SK-N-SH (cell line): ENCODE results near the gene CPB2. TPM values are rescaled to one million over a fixed set of nuclear protein-coding genes. Genes with fewer than 3 reads are reported as not detected.

ENCODE experiments used
- CTCF ChIA-PET: fragments of 300-600, 350-600 bp; formaldehyde crosslinking; extraction: SDS; loops from one replicate; lab custom pipeline; 2021; lab: Yijun Ruan, JAX
- POLR2A ChIA-PET: fragments of 350-600 bp; sonication (Branson Sonifier 250); formaldehyde crosslinking; extraction: SDS; loops from one replicate; lab custom pipeline; 2020; ENCODE audit warnings: antibody characterized with exemption, inconsistent platforms; lab: Yijun Ruan, JAX
- DNase-seq: peaks from one replicate; pipeline ENCODE4 v3.0.0; 2012
- H2AFZ ChIP-seq: fragments of 200-600 bp; sonication (generic); 2 replicates; pipeline ENCODE4 v1.8.1; 2016; ENCODE audit warnings: antibody characterized with exemption, mild to moderate bottlenecking, low read depth
- H3F3A ChIP-seq: fragments of 200-600 bp; sonication (generic); replicated peaks from 2 replicates; pipeline ENCODE3; 2016; ENCODE audit warnings: antibody characterized with exemption, mild to moderate bottlenecking; ENCODE audit not compliant: insufficient read depth
- H3K27ac ChIP-seq, 2 experiments: fragments of 200-500 bp in 1 of 2; fragments of 200-600 bp in 1 of 2; sonication (Bioruptor generic) in 1 of 2; sonication (generic), shearing (Covaris generic) in 1 of 2; 2 replicates each; pipeline versions ENCODE4 v1.5.1 to v1.6.1; 2014 to 2016; ENCODE audit warnings: low read depth in 2 of 2, inconsistent platforms in 1 of 2, low read length in 1 of 2, mild to moderate bottlenecking in 1 of 2, mixed read lengths in 1 of 2
- H3K27me3 ChIP-seq: fragments of 200-600 bp; sonication (generic), shearing (Covaris generic); 2 replicates; pipeline ENCODE4 v1.6.1; 2016; ENCODE audit warnings: mixed run types; ENCODE audit not compliant: insufficient read depth
- H3K36me3 ChIP-seq, 2 experiments: fragments of 200-500 bp in 1 of 2; fragments of 200-600 bp in 1 of 2; sonication (Bioruptor generic) in 1 of 2; sonication (generic) in 1 of 2; replicated peaks in 1 of 2; 2 replicates each; pipeline versions ENCODE3 to v1.5.1; 2014 to 2016; ENCODE audit warnings: low read length in 1 of 2, mild to moderate bottlenecking in 1 of 2; ENCODE audit not compliant: insufficient read depth in 2 of 2, control insufficient read depth in 1 of 2
- H3K4me1 ChIP-seq, 2 experiments: fragments of 200-500 bp in 1 of 2; fragments of 200-600 bp in 1 of 2; sonication (Bioruptor generic) in 1 of 2; sonication (generic), shearing (Covaris generic) in 1 of 2; 2 replicates each; pipeline versions ENCODE4 v1.5.1 to v1.6.1; 2014 to 2016; ENCODE audit warnings: low read depth in 1 of 2, low read length in 1 of 2, mixed run types in 1 of 2; ENCODE audit not compliant: insufficient read depth in 2 of 2, control insufficient read depth in 1 of 2
- H3K4me2 ChIP-seq: fragments of 200-600 bp; sonication (generic), shearing (Covaris generic); 2 replicates; pipeline ENCODE4 v1.6.1; 2017; ENCODE audit warnings: mixed run types
- H3K4me3 ChIP-seq, 2 experiments: fragments of 200-500 bp in 1 of 2; fragments of 200-600 bp in 1 of 2; sonication (Bioruptor generic) in 1 of 2; sonication (generic), shearing (Covaris generic) in 1 of 2; 2 replicates each; pipeline versions ENCODE4 v1.5.1 to v1.8.1; 2014 to 2016; ENCODE audit warnings: low read depth in 2 of 2, inconsistent platforms in 1 of 2, low read length in 1 of 2, mild to moderate bottlenecking in 1 of 2, mixed read lengths in 1 of 2, moderate library complexity in 1 of 2
- H3K79me2 ChIP-seq: fragments of 200-600 bp; sonication (generic); 2 replicates; pipeline ENCODE4 v1.8.1; 2017; ENCODE audit warnings: mild to moderate bottlenecking; ENCODE audit not compliant: insufficient read depth
- H3K9ac ChIP-seq: fragments of 200-600 bp; sonication (generic); 2 replicates; pipeline ENCODE4 v1.6.1; 2017; ENCODE audit warnings: mixed run types
- H3K9me2 ChIP-seq: fragments of 200-600 bp; sonication (generic); 2 replicates; pipeline ENCODE4 v1.6.1; 2017; ENCODE audit warnings: mixed run types
- H3K9me3 ChIP-seq: fragments of 200-600 bp; sonication (generic); 2 replicates; pipeline ENCODE4 v1.6.1; 2017; ENCODE audit warnings: mixed run types, mild to moderate bottlenecking, moderate library complexity
- H4K20me1 ChIP-seq: fragments of 200-600 bp; sonication (generic); 2 replicates; pipeline ENCODE4 v1.6.1; 2017; ENCODE audit warnings: mild to moderate bottlenecking, mixed run types; ENCODE audit not compliant: insufficient read depth
- CHD2 ChIP-seq: fragments of 150-350 bp; IDR thresholded peaks from 2 replicates; pipeline ENCODE4 v1.6.1; 2018; ENCODE audit warnings: low read length; ENCODE audit not compliant: partially characterized antibody
- ELF1 ChIP-seq: IDR thresholded peaks from 2 replicates; pipeline ENCODE4 v1.4.0; 2012
- EP300 ChIP-seq, 2 experiments: IDR thresholded peaks; 2 replicates each; pipeline versions ENCODE4 v1.4.0 to v1.6.1; 2012; ENCODE audit warnings: borderline replicate concordance in 1 of 2, low read depth in 1 of 2, low read length in 1 of 2
- FOXJ3 ChIP-seq: sonication (generic); formaldehyde crosslinking; IDR thresholded peaks from 2 replicates; pipeline ENCODE4 v1.5.1; 2020; ENCODE audit warnings: mild to moderate bottlenecking, missing genetic modification reagents
- FOXM1 ChIP-seq: IDR thresholded peaks from 2 replicates; pipeline ENCODE4 v1.4.0; 2012; ENCODE audit warnings: low read depth, mild to moderate bottlenecking
- GABPA ChIP-seq: IDR thresholded peaks from 2 replicates; pipeline ENCODE4 v1.4.0; 2012; ENCODE audit warnings: low read depth, mild to moderate bottlenecking
- GATA2 ChIP-seq: sonication (generic); formaldehyde crosslinking; IDR thresholded peaks from 2 replicates; pipeline ENCODE4 v1.5.0; 2020; ENCODE audit warnings: mild to moderate bottlenecking, missing genetic modification reagents
- JUND ChIP-seq: IDR thresholded peaks from 2 replicates; pipeline ENCODE4 v1.4.0; 2012
- NFIC ChIP-seq: IDR thresholded peaks from 2 replicates; pipeline ENCODE4 v1.4.0; 2012; ENCODE audit warnings: borderline replicate concordance
- NRF1 ChIP-seq: IDR thresholded peaks from 2 replicates; pipeline ENCODE4 v1.6.1; 2012; ENCODE audit warnings: low read depth, mild to moderate bottlenecking, low read length
- POLR2AphosphoS5 ChIP-seq: IDR thresholded peaks from 2 replicates; pipeline ENCODE4 v1.6.1; 2012; ENCODE audit warnings: low read depth, low read length
- RFX5 ChIP-seq: IDR thresholded peaks from 2 replicates; pipeline ENCODE4 v1.6.1; 2012; ENCODE audit warnings: mild to moderate bottlenecking, improper control_type of control experiment, low read length
- SIN3A ChIP-seq: IDR thresholded peaks from 2 replicates; pipeline ENCODE4 v1.6.1; 2012; ENCODE audit warnings: low read depth, mild to moderate bottlenecking, low read length, moderate library complexity, borderline replicate concordance
- SMC3 ChIP-seq: IDR thresholded peaks from 2 replicates; pipeline ENCODE4 v1.6.1; 2012; ENCODE audit warnings: low read depth, low read length, improper control_type of control experiment
- TCF12 ChIP-seq: IDR thresholded peaks from 2 replicates; pipeline ENCODE4 v1.4.0; 2012
- TEAD4 ChIP-seq: IDR thresholded peaks from 2 replicates; pipeline ENCODE4 v1.4.0; 2012; ENCODE audit warnings: mild to moderate bottlenecking, borderline replicate concordance; ENCODE audit not compliant: insufficient read depth
- YY1 ChIP-seq: IDR thresholded peaks from 2 replicates; pipeline ENCODE4 v1.4.0; 2012; ENCODE audit warnings: low read depth, mild to moderate bottlenecking
- WGBS: methylation state at CpG from one replicate; pipeline ENCODE4 v1.1.6; 2017; ENCODE audit warnings: low lambda C conversion rate; 5-methylcytosine and 5-hydroxymethylcytosine counted together
- polyA plus RNA-seq, 3 experiments: library from polyadenylated mRNA; depleted of rRNA; stranded (reverse); fragments of >200 nt; gene quantifications; 2 replicates each; pipeline ENCODE4 v1.2.3, GENCODE V29; 2012
- TF ChIP-seq, protein P1 (sequence below): IDR thresholded peaks from 2 replicates; pipeline ENCODE4; 2012
- TF ChIP-seq, protein P2 (sequence below): fragments of 150-350 bp; IDR thresholded peaks from 2 replicates; pipeline ENCODE4 v1.6.1; 2016; ENCODE audit warnings: mild to moderate bottlenecking, low read depth, low read length
- TF ChIP-seq, protein P3 (sequence below): fragments of 150-350 bp; IDR thresholded peaks from 2 replicates; pipeline ENCODE4 v1.6.1; 2017; ENCODE audit warnings: antibody characterized with exemption, low read length, low read depth, borderline replicate concordance

Gene CPB2
- polyA plus RNA-seq, 1 of the 3 experiments (the other 2 are of a cell fraction), result not detected

DNA sequence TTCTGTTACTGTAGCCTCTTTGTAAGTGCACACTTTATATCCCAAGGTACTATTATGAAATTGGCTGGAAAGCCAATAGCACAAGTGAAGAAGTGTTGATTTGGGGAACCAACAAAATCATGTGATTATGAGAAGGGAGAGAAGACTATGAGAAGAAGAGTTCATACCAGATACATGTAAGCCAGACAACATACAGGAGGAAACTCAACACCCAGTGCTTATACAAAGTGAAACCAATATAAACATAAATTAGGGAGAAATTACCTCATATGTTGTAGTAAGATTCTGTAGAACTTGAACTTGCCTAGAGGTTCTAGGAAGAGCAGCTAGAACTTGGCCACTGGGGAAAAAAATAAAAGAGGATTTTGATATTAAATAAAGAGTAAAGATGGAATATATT lies 17.4 kb downstream of the CPB2 start (continued):
- TF ChIP-seq, protein P1, sequence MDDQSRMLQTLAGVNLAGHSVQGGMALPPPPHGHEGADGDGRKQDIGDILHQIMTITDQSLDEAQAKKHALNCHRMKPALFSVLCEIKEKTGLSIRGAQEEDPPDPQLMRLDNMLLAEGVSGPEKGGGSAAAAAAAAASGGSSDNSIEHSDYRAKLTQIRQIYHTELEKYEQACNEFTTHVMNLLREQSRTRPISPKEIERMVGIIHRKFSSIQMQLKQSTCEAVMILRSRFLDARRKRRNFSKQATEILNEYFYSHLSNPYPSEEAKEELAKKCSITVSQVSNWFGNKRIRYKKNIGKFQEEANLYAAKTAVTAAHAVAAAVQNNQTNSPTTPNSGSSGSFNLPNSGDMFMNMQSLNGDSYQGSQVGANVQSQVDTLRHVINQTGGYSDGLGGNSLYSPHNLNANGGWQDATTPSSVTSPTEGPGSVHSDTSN, result no peak
- no peak for TF ChIP-seq JUND
- no peak for TF ChIP-seq NRF1

DNA sequence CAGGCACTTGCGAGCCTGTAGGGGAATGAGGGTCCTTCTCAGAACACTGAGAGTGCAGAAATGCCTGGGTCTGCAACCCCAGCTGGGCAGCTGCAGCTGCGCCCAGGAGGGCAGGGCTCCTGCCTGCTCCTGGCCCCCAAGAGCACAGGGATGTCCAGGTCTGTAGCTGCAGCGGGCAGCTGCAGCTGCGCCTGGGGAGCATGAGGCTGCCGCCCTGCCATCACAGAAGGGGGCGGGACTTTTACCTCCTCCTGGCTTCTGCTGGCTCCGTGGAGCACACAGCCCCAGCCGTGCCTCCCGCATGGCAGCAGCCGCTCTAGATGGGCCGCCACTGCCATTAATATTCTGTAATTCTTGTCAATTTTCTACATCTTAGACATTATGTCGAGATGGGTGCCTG lies 17.8 kb downstream of the CPB2 start:
- no peaks in the 10 kb centered on the region for H4K20me1 ChIP-seq
- no peaks in the 10 kb centered on the region for H3K36me3 ChIP-seq
- no peaks in the 10 kb centered on the region for H3K79me2 ChIP-seq
- H3K9me2 ChIP-seq, result no peaks in the 10 kb centered on the region
- no peak overlapping the region for H3K4me3 ChIP-seq
- no peak overlapping the region for H2AFZ ChIP-seq
- H3K4me2 ChIP-seq, result no peak overlapping the region
- no peak overlapping the region for H3K27ac ChIP-seq
- no peak overlapping the region for H3K9ac ChIP-seq
- no peaks in the 10 kb centered on the region for H3F3A ChIP-seq
- ChIA-PET CTCF (no interaction called here), POLR2A (no interaction called here)
- 49% methylated on average over 6 of the region's 12 CpGs for WGBS
- DNase-seq, result no peak
- H3K9me3 ChIP-seq, result no peaks in the 10 kb centered on the region
- TF ChIP-seq TEAD4, result no peak
- H3K4me1 ChIP-seq, result no peaks in the 10 kb centered on the region
- no peaks in the 10 kb centered on the region for H3K27me3 ChIP-seq

DNA sequence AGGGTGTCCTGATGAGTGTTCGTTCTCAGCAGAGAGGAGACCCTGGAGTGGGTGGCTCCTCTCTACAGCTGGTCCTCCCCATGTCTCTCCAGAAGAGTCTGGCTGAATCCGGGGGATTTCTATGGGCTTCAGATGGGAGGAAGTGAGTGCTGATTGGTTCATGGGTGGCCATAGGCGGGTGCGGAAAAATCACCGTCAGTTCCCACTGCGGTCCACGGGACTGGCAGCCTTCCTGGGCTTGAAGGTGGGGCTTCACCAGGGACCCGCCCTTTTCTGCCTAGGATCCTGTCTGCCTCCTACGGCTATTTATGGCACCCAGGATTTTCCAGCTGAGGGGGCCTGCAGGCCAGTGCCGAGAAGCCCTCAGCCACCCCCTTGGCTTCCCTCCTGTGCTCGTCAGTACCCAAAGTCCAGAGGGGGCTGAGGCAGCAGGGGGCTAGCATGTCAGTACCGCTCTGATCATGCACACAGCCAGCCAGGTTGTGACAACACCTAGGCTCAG lies 18.4 kb downstream of the CPB2 start:
- Histone ChIP-seq H3K27me3 (no peaks in the 10 kb centered on the region), H3K4me2 (no peak overlapping the region), H3K4me3 (no peak overlapping the region), H3K9ac (no peak overlapping the region), H3K79me2 (no peaks in the 10 kb centered on the region), H3K9me2 (no peaks in the 10 kb centered on the region), H4K20me1 (no peaks in the 10 kb centered on the region), H3K9me3 (no peaks in the 10 kb centered on the region)
- no peak for DNase-seq
- WGBS, result 100% methylated on average over 1 of the region's 12 CpGs
- TF ChIP-seq, protein P1, result no peak
- TF ChIP-seq RFX5 (no peak), FOXM1 (no peak), SIN3A (no peak), GATA2 (CRISPR knock-in tag) (no peak), EP300 (IDR thresholded peaks at IDR 0.05; ENCODE audit: borderline replicate concordance in 1 of 2, low read depth in 1 of 2, low read length in 1 of 2) (no peak), ELF1 (no peak), POLR2AphosphoS5 (no peak), GABPA (no peak), TCF12 (no peak), NFIC (no peak), FOXJ3 (CRISPR knock-in tag) (no peak), YY1 (no peak), NRF1 (no peak), SMC3 (no peak), CHD2 (no peak)
- TF ChIP-seq, protein P2, sequence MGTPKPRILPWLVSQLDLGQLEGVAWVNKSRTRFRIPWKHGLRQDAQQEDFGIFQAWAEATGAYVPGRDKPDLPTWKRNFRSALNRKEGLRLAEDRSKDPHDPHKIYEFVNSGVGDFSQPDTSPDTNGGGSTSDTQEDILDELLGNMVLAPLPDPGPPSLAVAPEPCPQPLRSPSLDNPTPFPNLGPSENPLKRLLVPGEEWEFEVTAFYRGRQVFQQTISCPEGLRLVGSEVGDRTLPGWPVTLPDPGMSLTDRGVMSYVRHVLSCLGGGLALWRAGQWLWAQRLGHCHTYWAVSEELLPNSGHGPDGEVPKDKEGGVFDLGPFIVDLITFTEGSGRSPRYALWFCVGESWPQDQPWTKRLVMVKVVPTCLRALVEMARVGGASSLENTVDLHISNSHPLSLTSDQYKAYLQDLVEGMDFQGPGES, result no peak
- TF ChIP-seq, protein P3, sequence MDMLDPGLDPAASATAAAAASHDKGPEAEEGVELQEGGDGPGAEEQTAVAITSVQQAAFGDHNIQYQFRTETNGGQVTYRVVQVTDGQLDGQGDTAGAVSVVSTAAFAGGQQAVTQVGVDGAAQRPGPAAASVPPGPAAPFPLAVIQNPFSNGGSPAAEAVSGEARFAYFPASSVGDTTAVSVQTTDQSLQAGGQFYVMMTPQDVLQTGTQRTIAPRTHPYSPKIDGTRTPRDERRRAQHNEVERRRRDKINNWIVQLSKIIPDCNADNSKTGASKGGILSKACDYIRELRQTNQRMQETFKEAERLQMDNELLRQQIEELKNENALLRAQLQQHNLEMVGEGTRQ, result no peak
- TF ChIP-seq, all 33 proteins: peak for 0
- Histone ChIP-seq H3K27ac (no peak overlapping the region), H3K36me3 (no peaks in the 10 kb centered on the region), H2AFZ (no peak overlapping the region), H3F3A (no peaks in the 10 kb centered on the region), H3K4me1 (no peaks in the 10 kb centered on the region)
- ChIA-PET POLR2A (no interaction called here), CTCF (interaction anchor here (0.8 to 1.0 kb wide), 2 partner anchors 8 to 101 kb away, joined by 3 to 4 read pairs; no protein-coding TSS in a partner anchor)
